Lung (tissue), 12 donors: Measurements from ENCODE around the gene ENO2. TPM values are rescaled to one million over a fixed set of nuclear protein-coding genes. Genes with fewer than 3 reads are reported as not detected.
"Not testable (repeated sequence)": the region's sequence is repeated elsewhere in the genome, so short reads cannot be mapped to it uniquely, and the experiment has no call there.

Source experiments
- ATAC-seq: fragments of 200-7000 bp; cut with Tn5 transposase; one replicate; pipeline ENCODE4 v1.9.1; 2020; ENCODE audit warnings: moderate number of reproducible peaks; ENCODE audit not compliant: insufficient read depth, low FRiP score
- DNase-seq, 3 donors: peaks; one replicate each; pipeline ENCODE4 v3.0.0-alpha.2; 2013 to 2017
- H3K27ac ChIP-seq, 2 donors: one replicate each; pipeline ENCODE4 v1.5.1; 2013; ENCODE audit warnings: mild to moderate bottlenecking in 2 of 2, moderate library complexity in 2 of 2, control low read depth in 1 of 2, inconsistent platforms in 1 of 2, low read depth in 1 of 2, low read length in 1 of 2
- H3K27me3 ChIP-seq, 3 donors: one replicate each; pipeline ENCODE4 v1.5.1; 2013; ENCODE audit warnings: low read length in 2 of 3; ENCODE audit not compliant: control insufficient read depth in 3 of 3, insufficient read depth in 3 of 3
- H3K36me3 ChIP-seq, 4 donors: one replicate each; pipeline ENCODE4 v1.5.1; 2013; ENCODE audit warnings: low read length in 4 of 4, mild to moderate bottlenecking in 1 of 4, moderate library complexity in 1 of 4; ENCODE audit not compliant: control insufficient read depth in 4 of 4, insufficient read depth in 4 of 4
- H3K4me1 ChIP-seq, 5 donors: one replicate each; pipeline ENCODE4 v1.5.1; 2013; ENCODE audit warnings: low read length in 5 of 5, mild to moderate bottlenecking in 2 of 5, moderate library complexity in 1 of 5; ENCODE audit not compliant: control insufficient read depth in 5 of 5, insufficient read depth in 5 of 5
- H3K4me3 ChIP-seq: one replicate; pipeline ENCODE4 v1.5.1; 2013; ENCODE audit warnings: mild to moderate bottlenecking, control low read depth, moderate library complexity
- H3K9ac ChIP-seq, 2 donors: one replicate each; pipeline ENCODE4 v1.5.1; 2013; ENCODE audit warnings: low read length in 2 of 2, control low read depth in 1 of 2; ENCODE audit not compliant: insufficient read depth in 1 of 2
- H3K9me3 ChIP-seq, 4 donors: one replicate each; pipeline ENCODE4 v1.5.1; 2013; ENCODE audit warnings: low read length in 3 of 4, mild to moderate bottlenecking in 1 of 4, moderate library complexity in 1 of 4; ENCODE audit not compliant: control insufficient read depth in 4 of 4, insufficient read depth in 3 of 4
- CTCF ChIP-seq: IDR thresholded peaks from 2 replicates; pipeline ENCODE4 v1.5.1; 2012; ENCODE audit warnings: mild to moderate bottlenecking; ENCODE audit errors: control extremely low read depth, extremely low read depth
- WGBS, 2 donors: extraction: QIAGEN DNeasy Blood & Tissue Kit; methylation state at CpG; one replicate each; pipeline ENCODE4 v1.1.7; 2013; 5-methylcytosine and 5-hydroxymethylcytosine counted together
- polyA plus RNA-seq, 2 donors: library from polyadenylated mRNA; stranded (reverse); fragments of 200-250 nt; gene quantifications; one replicate each; pipeline ENCODE4 v1.2.1, GENCODE V29; 2013
- total RNA-seq, 2 donors: library from RNA; depleted of rRNA in 1 of 2; stranded (reverse); fragments of >200 nt in 1 of 2; gene quantifications; one replicate each; pipeline ENCODE4 v1.2.1, GENCODE V29; 2014 to 2021
- donor health status: control.
- donor health status: control.
- donor health status: Bipolar disorder and iron deficiency.
- donor health status: healthy.
- donor health status: DM: yes; HTN: yes; CAD: no.

The ENO2 gene
- total and polyA plus RNA-seq, 4 donors = 14.4 to 41.9 (median 30.8) TPM

- Histone ChIP-seq H3K27ac (peak overlapping the region; percentile 89 to 93), H3K9me3 (no peaks in the 10 kb centered on the region), H3K4me3 (peak overlapping the region; percentile 53), H3K27me3 (no peaks in the 10 kb centered on the region), H3K9ac (peak overlapping the region; percentile 53 to 80), H3K4me1 (peaks cover 0 to 11% (median 2%) of the 10 kb centered on the region in 5 donors), H3K36me3 (no peaks in the 10 kb centered on the region)
- WGBS, 2 donors = 2% methylated on average over 68 of the region's 68 CpGs
- ATAC-seq = peak; percentile 96
- peak; percentile 98 to 99 (median 99) for DNase-seq
- TF ChIP-seq CTCF = peak; percentile 81
These were observed 23.4 kb upstream of the ENO2 start for GRCh38 chr12:6890789-6891645.

- peak overlapping the region; percentile 89 to 93 for H3K27ac ChIP-seq
- ATAC-seq (no peak), DNase-seq (no peak)
- H3K4me3 ChIP-seq = no peak overlapping the region
- no peaks in the 10 kb centered on the region for H3K36me3 ChIP-seq
- peak overlapping the region; percentile 53 to 80 for H3K9ac ChIP-seq
- H3K9me3 ChIP-seq = no peaks in the 10 kb centered on the region
- WGBS, 2 donors = 81 to 84% methylated on average over 5 of the region's 5 CpGs
- TF ChIP-seq CTCF = no peak
- H3K4me1 ChIP-seq = peaks cover 0 to 11% (median 2%) of the 10 kb centered on the region in 5 donors
- no peaks in the 10 kb centered on the region for H3K27me3 ChIP-seq
These were observed 22.8 kb upstream of the ENO2 start for GRCh38 chr12:6891646-6892001.

GRCh38 chr12:6892683-6893082 is 21.7 kb upstream of the ENO2 start:
- H3K9me3 ChIP-seq, H3K4me3 ChIP-seq, H3K36me3 ChIP-seq, H3K27me3 ChIP-seq, H3K9ac ChIP-seq, H3K27ac ChIP-seq, ATAC-seq, DNase-seq: not testable (repeated sequence)
- WGBS, 2 donors = 95 to 99% methylated on average over 3 of the region's 3 CpGs
- peaks cover 0 to 11% (median 2%) of the 10 kb centered on the region in 5 donors for H3K4me1 ChIP-seq

- Histone ChIP-seq H3K9me3 (no peaks in the 10 kb centered on the region), H3K4me3 (no peak overlapping the region), H3K27ac (no peak overlapping the region), H3K4me1 (peaks cover 0 to 11% (median 2%) of the 10 kb centered on the region in 5 donors), H3K27me3 (no peaks in the 10 kb centered on the region), H3K36me3 (no peaks in the 10 kb centered on the region), H3K9ac (no peak overlapping the region)
- ATAC-seq (no peak), DNase-seq (no peak)
- TF ChIP-seq CTCF = no peak
- 58 to 78% methylated on average over 3 of the region's 3 CpGs for WGBS, 2 donors
These were observed 20.1 kb upstream of the ENO2 start for GRCh38 chr12:6894321-6894720.
